ENCODE measurements around the gene GRIN2D. TPM values are rescaled to one million over a fixed set of nuclear protein-coding genes. Genes with fewer than 3 reads are reported as not detected.

GRIN2D gene
- polyA plus RNA-seq, 1 of the 3 experiments (the other 2 are of a cell fraction): 0.92 TPM

- Histone ChIP-seq H3K36me3 (replicated peaks in 1 of 2; ENCODE audit: control insufficient read depth in 1 of 2, insufficient read depth in 2 of 2, low read length in 1 of 2) (no peaks in the 10 kb centered on the region), H3K27ac (ENCODE audit: low read depth in 2 of 2, low read length in 1 of 2) (peak overlapping the region; percentile 39 to 88; a peak in 3 of 4 replicates), H3K4me3 (ENCODE audit: low read depth in 2 of 2, low read length in 1 of 2) (peak overlapping the region in 1 of 2 experiments; percentile 14; a peak in 1 of 4 replicates), H3K9me3 (no peaks in the 10 kb centered on the region), H4K20me1 (ENCODE audit: insufficient read depth) (no peaks in the 10 kb centered on the region), H2AFZ (ENCODE audit: low read depth) (peak overlapping the region; percentile 97; the same call in 1 of the 2 replicates), H3K4me2 (peak overlapping the region; percentile 59), H3K4me1 (ENCODE audit: control insufficient read depth in 1 of 2, insufficient read depth in 2 of 2, low read depth in 1 of 2, low read length in 1 of 2) (peaks cover 0 to 4% of the 10 kb centered on the region in 2 experiments; a peak in 1 of 4 replicates), H3K9ac (peak overlapping the region; percentile 56; the same call in 1 of the 2 replicates), H3K9me2 (no peaks in the 10 kb centered on the region), H3K79me2 (ENCODE audit: insufficient read depth) (no peaks in the 10 kb centered on the region), H3K27me3 (ENCODE audit: insufficient read depth) (no peaks in the 10 kb centered on the region), H3F3A (replicated peaks; ENCODE audit: insufficient read depth) (peaks cover 18% of the 10 kb centered on the region)
- POLR2A ChIA-PET: no interaction called here
- no peak for DNase-seq
- TF ChIP-seq ELF1 (IDR thresholded peaks at IDR 0.05) (peak; percentile 67), GATA2 (CRISPR knock-in tag; IDR thresholded peaks at IDR 0.05) (no peak), EP300 (IDR thresholded peaks at IDR 0.05; ENCODE audit: borderline replicate concordance in 1 of 2, low read depth in 1 of 2, low read length in 1 of 2) (peak in 1 of 2 experiments; percentile 43; a peak in 1 of 4 replicates), CTCF (IDR thresholded peaks at IDR 0.05) (0 out of 2 replicates have a peak, but pooled peaks have one; percentile 13), POLR2AphosphoS5 (IDR thresholded peaks at IDR 0.05; ENCODE audit: low read depth, low read length) (peak; percentile 25; the same call in 1 of the 2 replicates), MAX (IDR thresholded peaks at IDR 0.05; ENCODE audit: low read depth) (peak; percentile 40; the same call in 1 of the 2 replicates), FOSL2 (IDR thresholded peaks at IDR 0.05; ENCODE audit: borderline replicate concordance, low read depth) (peak; percentile 90), EZH2phosphoT487 (IDR thresholded peaks at IDR 0.05; ENCODE audit: borderline replicate concordance, low read depth) (no peak), MEF2A (IDR thresholded peaks at IDR 0.05; ENCODE audit: borderline replicate concordance, low read depth) (no peak), TEAD4 (IDR thresholded peaks at IDR 0.05; ENCODE audit: borderline replicate concordance, insufficient read depth) (no peak), TCF12 (IDR thresholded peaks at IDR 0.05) (peak; percentile 54; the same call in 1 of the 2 replicates), TAF1 (IDR thresholded peaks at IDR 0.05; ENCODE audit: borderline replicate concordance, low read depth, low read length) (peak; percentile 35; the same call in 1 of the 2 replicates)
- 28% methylated on average over 8 of the region's 8 CpGs for WGBS (ENCODE audit: low lambda C conversion rate)
- CTCF ChIA-PET: no interaction called here
These were observed 31.3 kb downstream of the GRIN2D start for GRCh38 chr19:48424694-48425219.

GRCh38 chr19:48428670-48429069, 35.2 kb downstream of the GRIN2D start:
- peaks cover 0 to 5% of the 10 kb centered on the region in 2 experiments for H3K36me3 ChIP-seq (replicated peaks in 1 of 2; ENCODE audit: control insufficient read depth in 1 of 2, insufficient read depth in 2 of 2, low read length in 1 of 2)
- ChIA-PET CTCF (interaction anchor here (1.1 to 1.2 kb wide), 2 partner anchors 9 to 37 kb away, joined by 3 to 5 read pairs; partner anchors contain the start of gene KDELR1), POLR2A (no interaction called here)
- no peak overlapping the region for H3K9ac ChIP-seq
- H3K27me3 ChIP-seq (ENCODE audit: insufficient read depth): no peaks in the 10 kb centered on the region
- DNase-seq: no peak
- no peaks in the 10 kb centered on the region for H4K20me1 ChIP-seq (ENCODE audit: insufficient read depth)
- H3K9me2 ChIP-seq: no peaks in the 10 kb centered on the region
- H3K4me3 ChIP-seq (ENCODE audit: low read depth in 2 of 2, low read length in 1 of 2): no peak overlapping the region
- H3K79me2 ChIP-seq (ENCODE audit: insufficient read depth): no peaks in the 10 kb centered on the region
- H3K27ac ChIP-seq (ENCODE audit: low read depth in 2 of 2, low read length in 1 of 2): no peak overlapping the region
- TF ChIP-seq FOSL2 (IDR thresholded peaks at IDR 0.05; ENCODE audit: borderline replicate concordance, low read depth): no peak
- TF ChIP-seq EZH2phosphoT487 (IDR thresholded peaks at IDR 0.05; ENCODE audit: borderline replicate concordance, low read depth): no peak
- peaks cover 9% of the 10 kb centered on the region for H3F3A ChIP-seq (replicated peaks; ENCODE audit: insufficient read depth)
- H3K4me1 ChIP-seq (ENCODE audit: control insufficient read depth in 1 of 2, insufficient read depth in 2 of 2, low read depth in 1 of 2, low read length in 1 of 2): peaks cover 0 to 4% of the 10 kb centered on the region in 2 experiments; a peak in 1 of 4 replicates
- no peaks in the 10 kb centered on the region for H3K9me3 ChIP-seq
- no peak overlapping the region for H2AFZ ChIP-seq (ENCODE audit: low read depth)
- H3K4me2 ChIP-seq: no peak overlapping the region
- 100% methylated on average over 1 of the region's 1 CpG for WGBS (ENCODE audit: low lambda C conversion rate)
